HG02588 (cell line): ENCODE measurements around the gene FHIT.

Experiments used
- ATAC-seq: cut with Tn5 transposase; IDR thresholded peaks from one replicate; pipeline ENCODE4 v1.9.1; 2021; ENCODE audit warnings: mild to moderate bottlenecking, moderate library complexity; ENCODE audit not compliant: unreplicated experiment

FHIT gene

DNA sequence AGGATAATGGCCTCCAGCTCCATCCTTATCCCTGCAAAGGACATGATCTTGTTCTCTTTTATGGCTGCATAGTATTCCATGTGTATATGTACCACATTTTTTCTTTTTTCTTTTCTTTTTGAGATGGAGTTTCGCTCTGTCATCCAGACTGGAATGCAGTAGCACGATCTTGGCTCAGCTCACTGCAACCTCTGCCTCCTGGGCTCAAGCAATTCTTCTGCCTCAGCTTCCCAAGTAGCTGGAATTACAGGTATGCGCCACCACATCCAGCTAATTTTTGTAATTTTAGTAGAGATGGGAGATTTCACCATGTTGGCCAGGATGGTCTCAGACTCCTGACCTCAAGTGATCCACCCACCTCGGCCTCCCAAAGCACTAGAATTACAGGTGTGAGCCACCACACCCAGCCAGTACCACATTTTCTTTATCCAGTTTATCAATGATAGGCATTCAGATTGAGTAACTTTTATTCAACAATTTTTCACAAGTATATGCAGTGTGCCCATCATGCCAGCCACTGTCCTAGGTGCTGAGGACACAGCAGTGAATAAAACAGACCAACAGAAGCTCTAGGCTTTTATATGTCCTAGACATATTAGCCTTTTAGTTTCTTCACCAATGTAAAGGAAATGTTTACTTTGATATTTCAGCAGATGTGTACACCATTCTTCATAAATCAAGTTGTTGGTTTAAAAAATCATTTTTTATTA is 815.2 kb downstream of the FHIT start:
- ATAC-seq: no peak

DNA sequence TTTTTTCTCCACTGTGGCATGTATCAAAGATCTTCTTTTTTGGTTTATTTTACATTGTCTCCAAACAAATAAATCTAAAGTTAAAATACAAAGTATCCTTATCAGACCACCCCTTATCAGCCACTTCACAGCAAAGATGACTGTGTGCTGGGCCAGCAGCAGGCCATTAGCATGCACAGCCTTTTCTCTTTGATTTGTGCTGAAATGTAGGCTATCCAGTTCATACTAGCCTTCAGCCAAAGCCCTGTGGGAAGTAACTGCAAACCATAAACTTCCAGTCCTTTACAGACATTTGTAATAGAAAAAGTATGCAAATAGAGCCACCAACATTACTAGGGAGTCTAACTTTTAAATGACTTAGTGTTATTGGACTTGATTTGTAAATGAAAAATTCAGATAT is 816.3 kb downstream of the FHIT start:
- no peak for ATAC-seq

DNA sequence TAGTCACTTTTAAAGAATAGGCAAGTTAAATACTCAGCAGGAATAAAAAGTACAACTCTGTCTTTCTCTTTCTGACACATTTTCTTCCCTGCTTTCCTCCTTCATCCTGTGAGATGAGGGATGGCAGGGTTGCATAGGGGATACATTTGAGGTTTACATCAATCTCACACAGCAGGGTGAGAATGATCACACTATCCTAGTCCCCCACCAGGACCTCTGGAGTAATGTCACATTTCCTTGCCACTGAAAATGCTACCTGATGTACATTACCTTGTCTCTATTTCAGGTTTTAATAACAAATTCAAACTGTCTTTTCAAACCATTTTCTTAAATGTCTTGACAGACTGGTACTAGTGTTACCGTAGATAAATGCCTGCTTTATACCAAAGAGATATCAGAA is 816.9 kb downstream of the FHIT start:
- no peak for ATAC-seq

DNA sequence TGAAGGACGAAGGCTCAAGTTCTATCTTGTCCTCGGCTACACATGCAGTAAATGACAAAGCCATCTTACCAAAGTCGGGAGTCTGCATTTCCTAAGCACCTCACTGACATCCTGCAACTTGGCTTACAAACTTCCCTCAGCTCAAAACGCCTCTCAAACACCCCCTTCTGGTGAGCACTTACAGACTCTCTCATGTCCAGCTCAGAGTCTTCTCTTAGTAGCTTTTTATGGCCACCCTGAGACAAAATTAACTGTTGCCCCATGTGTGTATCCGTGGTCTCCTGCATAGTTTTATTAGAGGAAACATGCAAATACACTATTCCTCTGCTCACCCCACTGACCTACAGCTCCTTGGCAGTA is 819.7 kb downstream of the FHIT start:
- no peak for ATAC-seq

DNA sequence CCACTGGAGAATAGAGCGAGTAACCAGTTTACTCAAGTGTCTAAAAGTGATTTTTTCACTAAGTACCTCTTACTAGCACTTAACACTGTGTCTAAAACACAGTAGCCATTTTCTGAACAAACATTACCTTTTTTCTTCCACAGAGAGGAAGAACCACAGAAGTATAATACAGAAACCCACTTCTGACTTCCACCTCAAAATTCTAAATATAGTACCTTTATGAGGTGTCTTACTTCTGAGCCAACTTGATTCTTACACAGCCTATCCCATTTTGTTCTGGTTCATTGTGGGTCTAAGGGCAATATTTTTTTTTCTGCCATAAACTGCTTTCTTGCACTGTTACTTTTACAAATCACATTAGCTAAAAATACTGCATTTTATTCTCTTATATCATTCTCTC is 821.0 kb downstream of the FHIT start:
- ATAC-seq: no peak

DNA sequence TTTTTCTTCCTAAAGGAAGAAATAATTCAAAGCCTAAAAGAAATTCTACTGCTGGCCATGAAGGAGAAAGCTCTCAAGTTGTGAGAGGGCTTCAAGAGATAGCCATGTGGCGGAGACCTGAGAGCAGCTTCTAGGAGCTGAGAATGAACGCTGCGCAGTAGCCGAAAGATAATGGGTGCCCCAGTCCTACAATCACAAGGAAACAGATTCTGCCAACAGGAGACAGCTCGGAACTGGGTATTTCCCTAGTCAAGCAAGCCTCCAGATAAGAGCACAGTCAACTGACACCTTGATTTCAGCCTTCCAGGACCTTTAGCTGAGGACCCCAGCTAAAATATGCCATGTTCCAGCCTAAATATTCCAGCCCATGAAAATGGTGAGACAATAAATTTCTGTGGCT is 824.1 kb downstream of the FHIT start:
- ATAC-seq: no peak

DNA sequence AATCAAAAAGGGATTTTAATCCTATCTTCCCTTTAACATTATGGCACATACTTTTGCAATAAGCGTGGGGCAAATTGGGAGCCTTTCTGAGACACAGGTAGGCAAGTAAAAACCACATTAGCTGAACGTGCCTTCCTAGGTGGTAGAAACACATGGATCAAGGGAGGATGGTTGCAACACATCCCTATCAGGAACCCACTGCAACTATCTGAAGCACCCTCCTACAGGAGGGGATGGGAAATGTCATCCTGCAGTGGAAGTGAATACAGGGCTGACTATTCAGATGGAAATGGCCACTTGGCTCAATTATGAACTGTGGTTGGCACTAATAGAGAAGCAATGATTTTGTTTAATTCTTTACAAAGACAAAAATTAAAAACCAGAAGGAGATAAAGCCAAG is 826.3 kb downstream of the FHIT start:
- ATAC-seq: no peak

DNA sequence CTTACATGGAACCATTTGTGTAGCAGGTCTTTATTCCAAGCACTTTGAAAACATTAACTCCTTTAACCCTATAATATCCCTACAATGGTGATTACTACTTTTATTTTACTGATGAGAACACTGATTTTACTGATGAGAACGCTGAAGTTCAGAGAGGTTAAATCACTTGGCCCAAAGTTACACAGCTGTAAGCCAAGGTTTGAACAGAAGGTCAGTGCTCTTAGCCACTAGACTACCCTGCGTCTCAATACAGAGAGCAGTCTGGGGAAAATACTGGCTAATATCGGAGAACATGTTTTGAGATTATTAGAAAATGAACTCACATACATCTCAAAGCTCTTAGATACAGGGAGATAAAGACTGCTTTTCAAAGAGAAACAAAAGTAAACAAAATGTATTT is 827.2 kb downstream of the FHIT start:
- ATAC-seq: no peak

DNA sequence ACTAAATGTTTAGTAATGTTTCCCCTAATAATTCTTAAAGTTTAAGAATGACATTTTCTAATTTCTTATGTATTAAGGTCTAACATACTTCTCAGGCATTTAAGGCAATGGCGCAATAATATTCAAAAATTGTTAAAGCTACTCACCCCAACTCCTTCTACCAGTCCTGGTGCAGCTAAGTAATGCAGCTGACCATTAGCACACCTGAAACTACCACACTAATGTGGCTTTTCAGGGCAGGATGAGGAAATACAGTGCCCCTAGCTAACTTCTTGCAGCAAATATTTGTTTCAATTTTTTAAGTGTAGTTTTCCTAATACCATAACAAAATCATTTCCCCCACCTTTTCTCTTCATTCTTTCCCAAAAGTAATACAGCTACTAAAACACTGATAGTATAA is 827.7 kb downstream of the FHIT start:
- ATAC-seq: no peak

DNA sequence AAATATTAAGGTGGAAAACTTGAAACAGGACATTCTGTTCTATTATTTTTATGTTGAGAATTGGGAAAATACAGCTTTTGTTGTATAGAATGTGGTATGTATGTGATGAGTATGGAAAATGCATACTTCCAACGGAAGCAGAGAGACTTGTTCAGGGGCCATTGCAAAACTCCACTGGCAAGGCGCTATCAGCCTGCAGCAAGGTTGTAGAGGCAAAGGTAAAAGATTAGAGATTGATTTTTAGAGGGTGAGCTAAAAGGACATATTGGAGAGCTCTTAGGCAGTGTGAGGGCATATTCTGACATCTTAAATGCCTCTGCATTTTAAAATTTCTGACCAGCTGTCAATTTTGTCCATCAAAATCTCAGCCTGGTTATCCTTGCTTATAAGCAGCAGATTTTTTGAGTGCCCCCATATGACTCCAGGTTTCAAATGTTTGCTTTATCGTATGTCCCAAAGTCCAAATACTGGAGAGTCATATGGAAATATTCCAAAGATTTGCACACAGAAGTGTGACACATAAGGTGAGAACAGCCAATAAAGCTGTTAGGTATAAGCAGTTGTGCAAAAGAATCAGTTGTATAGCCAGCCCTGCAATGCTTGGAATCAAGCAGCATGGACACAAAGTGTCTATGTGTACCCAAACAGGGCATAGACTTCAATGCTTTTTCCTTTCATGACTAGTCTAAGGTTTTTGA is 829.4 kb downstream of the FHIT start:
- ATAC-seq: no peak

DNA sequence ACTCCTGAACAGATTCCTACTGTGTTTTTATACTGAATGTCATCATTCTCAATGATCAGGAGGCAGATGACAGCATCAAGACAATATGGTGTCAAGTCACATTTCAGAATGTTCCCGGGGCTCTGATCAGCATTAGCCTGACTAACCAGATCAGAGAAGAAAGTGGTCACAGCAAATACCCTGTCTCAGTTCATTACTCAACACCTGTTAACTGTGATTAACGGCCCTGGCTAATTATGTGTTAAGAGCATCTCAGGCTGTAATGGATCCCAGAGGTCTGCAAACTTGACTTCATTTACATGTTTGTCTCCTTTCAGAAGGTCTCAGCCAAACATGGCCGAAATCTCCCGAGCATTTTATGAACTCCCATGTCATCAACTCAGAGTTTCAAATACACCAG is 833.7 kb downstream of the FHIT start:
- no peak for ATAC-seq

DNA sequence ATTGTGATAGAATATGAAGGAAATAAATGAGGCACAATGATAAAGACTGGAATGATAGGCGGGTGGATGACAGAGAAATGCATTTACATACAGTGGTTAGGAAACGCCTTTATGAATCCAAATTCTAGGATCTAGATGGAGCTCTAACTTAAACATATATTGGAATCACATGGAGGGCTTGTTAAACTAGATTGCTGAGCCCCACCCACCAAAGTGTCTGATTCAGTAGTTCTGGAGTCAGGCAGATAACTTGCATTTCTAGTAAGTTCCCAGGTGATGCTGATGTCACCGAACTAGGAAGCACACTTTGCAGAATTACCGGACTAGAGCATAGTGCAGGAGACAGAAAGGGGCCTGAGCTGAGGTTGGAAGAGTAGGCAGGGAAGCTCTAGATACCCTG is 837.2 kb downstream of the FHIT start:
- no peak for ATAC-seq

DNA sequence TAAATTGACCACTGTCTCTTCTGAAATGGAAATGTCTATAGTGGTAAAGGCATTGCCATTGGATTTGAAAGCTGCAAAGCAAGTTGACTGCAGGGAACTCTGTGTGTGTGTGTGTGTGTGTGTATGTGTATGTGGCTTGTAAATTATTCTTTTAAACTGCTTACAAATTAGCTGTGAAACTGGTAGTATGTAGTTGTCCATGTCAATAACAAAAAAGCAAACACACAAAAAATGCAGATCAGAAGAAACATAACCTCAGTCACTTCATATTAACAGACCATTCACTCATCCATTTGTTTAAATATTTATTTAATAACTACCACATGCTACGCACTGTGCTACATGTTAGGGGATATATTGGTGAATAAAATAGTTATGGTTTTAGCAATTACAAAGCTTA is 837.7 kb downstream of the FHIT start:
- ATAC-seq: no peak

DNA sequence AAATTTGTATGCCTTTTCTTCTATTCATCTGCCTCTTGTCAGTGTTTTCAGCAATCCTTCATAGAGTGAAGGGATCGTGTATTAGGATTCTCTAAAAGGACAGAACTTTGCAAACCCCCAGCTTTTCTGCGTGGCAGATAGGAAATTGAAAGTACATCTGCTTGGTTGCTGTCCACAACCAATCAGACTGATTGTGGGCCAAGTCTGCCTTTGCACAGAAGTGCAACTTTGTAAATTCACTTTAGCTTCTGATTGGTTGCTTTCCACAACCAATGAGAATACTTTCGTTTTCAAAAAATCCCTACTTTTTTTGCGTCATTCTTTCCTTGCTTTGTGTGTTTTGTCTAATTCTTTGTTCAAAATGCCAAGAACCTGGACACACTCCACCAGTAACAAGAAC is 847.4 kb downstream of the FHIT start:
- ATAC-seq: no peak

DNA sequence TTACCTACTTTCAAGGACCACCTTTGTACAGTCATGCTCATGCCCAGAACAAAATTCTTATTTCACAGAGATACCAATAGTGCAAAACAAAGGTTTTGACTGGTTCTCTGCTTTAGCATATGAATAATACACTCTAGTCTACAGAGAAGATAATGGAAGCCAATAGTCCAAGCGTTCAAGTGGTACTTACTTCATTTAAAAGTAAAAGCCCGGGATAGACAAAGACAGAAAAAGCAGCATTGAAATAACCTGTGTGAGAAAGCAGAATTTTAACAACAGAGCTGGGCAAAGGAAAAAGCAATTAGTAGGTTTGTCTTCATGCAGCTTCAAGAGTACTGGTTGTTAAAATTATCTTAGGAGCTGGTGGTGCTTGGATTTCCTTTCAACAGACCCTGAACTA is 848.3 kb downstream of the FHIT start:
- ATAC-seq: no peak

DNA sequence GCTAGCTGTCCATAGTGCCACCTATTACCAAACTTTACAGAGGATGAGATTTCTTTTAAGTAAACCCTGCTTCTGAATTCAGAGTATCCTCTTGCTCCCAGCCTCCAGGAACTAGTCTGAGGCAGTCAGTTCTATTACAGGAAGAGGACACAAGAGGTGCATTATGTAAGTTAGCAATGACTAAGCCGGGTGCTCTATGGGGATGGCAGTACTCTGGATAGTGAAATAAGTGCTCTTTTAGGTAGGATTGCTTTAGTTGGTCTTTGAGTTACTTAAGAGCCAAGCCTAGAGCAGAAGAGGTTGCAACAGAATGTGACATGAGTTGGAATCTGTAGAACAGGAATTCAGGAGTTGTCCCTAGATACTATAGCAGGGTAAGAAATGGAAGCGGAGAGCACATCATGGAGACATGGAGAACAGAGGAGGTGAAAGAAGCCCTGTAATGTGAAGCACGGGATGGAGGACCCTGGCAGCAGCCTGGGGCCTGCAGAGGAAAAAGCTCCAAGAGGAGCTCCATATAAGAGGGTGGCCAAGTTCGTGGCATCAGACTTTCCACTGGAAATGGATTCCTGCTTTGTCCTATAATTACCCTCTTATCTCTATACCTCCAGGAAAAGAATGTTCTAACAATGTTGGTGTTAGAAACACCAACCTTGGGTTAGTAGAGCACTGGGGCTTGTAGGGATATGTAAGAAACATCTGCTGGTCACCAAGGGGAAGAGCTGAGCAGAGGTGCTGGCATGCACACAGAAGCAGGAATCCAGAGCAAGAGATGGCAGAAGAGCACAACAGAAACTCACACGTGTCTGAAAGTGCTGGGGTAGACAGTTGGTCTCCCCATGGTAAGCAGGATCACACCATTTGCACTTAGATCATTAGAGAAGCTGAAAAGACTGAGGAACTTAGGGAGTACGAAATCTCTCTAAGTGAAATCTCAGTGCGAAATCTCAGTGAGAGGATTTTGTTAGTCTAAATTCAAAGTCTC is 851.1 kb downstream of the FHIT start:
- no peak for ATAC-seq

DNA sequence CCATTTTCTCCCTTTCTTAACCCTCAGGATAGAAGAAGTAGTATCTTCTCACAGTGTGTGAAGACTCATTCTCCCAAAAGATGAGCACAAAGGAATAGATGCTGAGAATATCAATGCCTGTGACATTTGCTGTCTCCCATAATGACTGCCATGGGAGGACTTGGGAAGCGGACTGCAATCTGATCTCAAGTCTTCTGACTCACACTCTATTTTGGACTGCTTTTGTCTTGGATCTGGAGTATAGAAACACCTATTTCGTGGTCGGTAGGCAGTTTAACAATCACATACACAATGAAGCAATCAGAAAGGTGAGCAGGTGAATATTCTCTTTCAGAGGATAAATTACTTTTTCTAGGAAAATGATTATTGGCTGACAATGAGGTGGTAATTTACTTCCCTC is 852.0 kb downstream of the FHIT start:
- no peak for ATAC-seq

DNA sequence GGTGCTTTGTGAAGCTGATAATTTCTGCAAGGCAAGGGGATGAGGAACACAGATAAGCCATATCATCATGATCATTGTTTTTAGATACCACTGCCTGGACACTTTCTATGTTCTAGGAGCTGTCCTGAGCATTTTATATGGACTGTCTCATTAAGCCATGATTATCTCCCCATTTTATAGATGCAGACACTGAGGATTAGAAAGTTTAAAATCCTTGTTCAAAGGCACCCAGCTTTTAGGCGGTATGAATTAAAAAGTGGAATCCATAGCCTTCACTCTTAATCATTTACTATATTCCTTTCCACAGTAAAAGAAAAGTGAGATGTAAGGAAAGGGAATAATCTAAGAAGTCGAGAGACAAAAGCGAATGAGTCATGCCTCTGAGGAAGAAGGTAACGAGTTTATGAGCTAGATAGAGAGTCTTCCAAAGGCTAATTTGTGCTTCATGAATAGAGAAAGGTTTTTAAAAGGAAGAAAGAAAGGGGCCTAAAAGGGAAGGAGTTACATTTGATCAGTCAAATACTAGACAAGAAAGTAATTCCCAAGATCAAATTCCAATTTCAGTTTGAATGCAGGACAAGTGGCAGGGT is 856.0 kb downstream of the FHIT start:
- ATAC-seq: no peak

DNA sequence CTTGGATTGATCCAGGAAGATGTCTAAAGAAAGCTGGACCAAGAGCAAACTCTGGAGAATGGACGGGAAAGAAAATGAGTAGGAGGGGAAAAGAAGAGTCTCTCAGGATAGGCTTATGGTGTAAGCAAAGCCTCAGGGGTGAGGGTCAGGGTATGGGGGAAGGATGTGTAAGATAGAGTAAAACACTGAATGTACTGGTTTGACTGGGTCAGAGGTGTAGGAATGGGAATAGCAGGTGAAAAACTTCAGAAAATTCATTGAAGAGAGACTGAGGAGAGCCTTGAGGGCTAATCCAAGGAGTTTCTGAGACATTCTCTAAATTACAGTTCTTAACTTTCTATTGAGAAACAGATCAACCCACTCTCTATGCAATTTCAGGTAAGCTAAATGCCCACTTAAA is 857.3 kb downstream of the FHIT start:
- ATAC-seq: no peak

DNA sequence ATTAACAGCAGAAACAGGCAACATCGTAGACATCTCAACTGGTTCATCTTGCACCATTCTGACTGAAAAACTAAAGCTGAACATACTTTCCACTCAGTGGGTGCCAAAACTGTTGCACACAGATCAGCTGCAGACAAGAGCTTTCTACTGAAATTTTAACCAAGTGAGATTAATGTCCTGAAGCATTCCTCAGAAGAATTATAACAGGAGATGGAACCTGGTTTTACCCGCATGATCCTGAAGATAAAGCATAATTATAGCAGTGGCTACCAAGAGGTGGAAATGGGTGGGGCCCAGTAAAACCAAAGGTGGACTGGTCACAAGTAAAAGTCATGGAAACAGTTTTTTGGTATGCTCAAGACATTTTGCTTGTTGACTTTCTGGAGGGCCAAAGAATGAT is 858.8 kb downstream of the FHIT start:
- ATAC-seq: no peak

DNA sequence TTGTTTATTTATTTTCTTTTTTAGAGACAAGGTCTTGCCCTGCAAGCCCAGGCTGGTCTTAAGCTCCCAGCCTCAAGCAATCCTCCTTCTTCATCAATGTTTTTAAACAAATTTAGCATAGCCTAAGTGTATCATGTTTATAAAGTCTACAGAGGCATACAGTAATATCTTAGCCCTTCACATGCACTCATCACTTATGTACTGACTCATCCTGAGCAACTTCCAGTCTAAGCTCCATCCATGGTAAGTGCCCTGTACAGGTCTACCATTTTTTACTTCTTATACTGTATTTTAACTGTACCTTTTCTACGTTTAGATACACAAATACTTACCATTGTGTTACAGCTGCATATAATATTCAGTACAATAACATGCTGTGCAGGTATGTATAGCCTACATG is 860.0 kb downstream of the FHIT start:
- no peak for ATAC-seq
